Activated CD4-positive, alpha-beta T cell treated with anti-CD3 and anti-CD28 coated beads for 24 hours (primary cell): ENCODE data around the gene WDR18.
A peak's percentile ranks its signal among the peaks of the same experiment; 100 is the strongest.

ENCODE experiments used
- DNase-seq, 2 donors: peaks; one replicate each; pipeline ENCODE4 v3.0.0-alpha.2; 2020; ENCODE audit warnings: low read depth in 2 of 2

WDR18 gene

GRCh38 chr19:964761-965694, 19.1 kb upstream of the WDR18 start:
- no peak for DNase-seq

GRCh38 chr19:966485-967088, 17.6 kb upstream of the WDR18 start:
- no peak for DNase-seq

- no peak for DNase-seq
Measured at GRCh38 chr19:970695-971094, 13.4 kb upstream of the WDR18 start.

- DNase-seq = no peak
Measured at GRCh38 chr19:971795-972194, 12.3 kb upstream of the WDR18 start.

- DNase-seq = no peak
Measured at GRCh38 chr19:972281-972680, 11.9 kb upstream of the WDR18 start.

- no peak for DNase-seq
Measured at GRCh38 chr19:973726-974563, 10.2 kb upstream of the WDR18 start.

GRCh38 chr19:974564-975257, 9.4 kb upstream of the WDR18 start:
- DNase-seq = no peak

- no peak for DNase-seq
Measured at GRCh38 chr19:976476-976875, 7.7 kb upstream of the WDR18 start.

- no peak for DNase-seq
Measured at GRCh38 chr19:977058-977464, 7.1 kb upstream of the WDR18 start.

- DNase-seq = no peak
Measured at GRCh38 chr19:979318-979741, 4.8 kb upstream of the WDR18 start.

- no peak for DNase-seq
Measured at GRCh38 chr19:980133-980998, 3.8 kb upstream of the WDR18 start.

GRCh38 chr19:982567-983170, 1.5 kb upstream of the WDR18 start:
- peak; percentile 64 to 66 for DNase-seq

- no peak for DNase-seq
Measured at GRCh38 chr19:986083-986482, 1.9 kb downstream of the WDR18 start.

- DNase-seq = no peak
Measured at GRCh38 chr19:988081-988480, 3.9 kb downstream of the WDR18 start.

GRCh38 chr19:988510-988909, 4.4 kb downstream of the WDR18 start:
- DNase-seq = no peak

GRCh38 chr19:989381-990081, 5.4 kb downstream of the WDR18 start:
- DNase-seq = no peak

GRCh38 chr19:990119-990571, 6.0 kb downstream of the WDR18 start:
- no peak for DNase-seq

GRCh38 chr19:990746-991145, 6.6 kb downstream of the WDR18 start:
- no peak for DNase-seq

- DNase-seq = peak; percentile 48 to 64
Measured at GRCh38 chr19:991174-991931, 7.2 kb downstream of the WDR18 start.
